Aorta (tissue), 5 donors: Measurements from ENCODE around the gene DAGLA. TPM values are rescaled to one million over a fixed set of nuclear protein-coding genes. Genes with fewer than 3 reads are reported as not detected.

Experiments
- ATAC-seq: fragments of 200-7000 bp; cut with Tn5 transposase; one replicate; pipeline ENCODE4 v1.9.1; 2022; ENCODE audit warnings: moderate library complexity; ENCODE audit not compliant: low FRiP score
- DNase-seq, 2 donors: peaks; one replicate each; pipeline ENCODE4 v3.0.0-alpha.2; 2020
- H3K27ac ChIP-seq, 2 donors: one replicate each; pipeline ENCODE4 v1.5.1; 2013; ENCODE audit warnings: low read length in 2 of 2, mild to moderate bottlenecking in 2 of 2, moderate library complexity in 2 of 2, control low read depth in 1 of 2, inconsistent platforms in 1 of 2, low read depth in 1 of 2
- H3K27me3 ChIP-seq, 2 donors: one replicate each; pipeline ENCODE4 v1.6.1; 2013; ENCODE audit warnings: control low read depth in 1 of 2, low read length in 1 of 2, mild to moderate bottlenecking in 1 of 2, moderate library complexity in 1 of 2; ENCODE audit not compliant: insufficient read depth in 2 of 2, control insufficient read depth in 1 of 2
- H3K36me3 ChIP-seq, 2 donors: one replicate each; pipeline ENCODE4 v1.6.1; 2013; ENCODE audit warnings: control low read depth in 1 of 2, low read length in 1 of 2, mild to moderate bottlenecking in 1 of 2; ENCODE audit not compliant: insufficient read depth in 2 of 2, control insufficient read depth in 1 of 2
- H3K4me1 ChIP-seq, 2 donors: one replicate each; pipeline ENCODE4 v1.6.1; 2013; ENCODE audit warnings: low read length in 2 of 2, control low read depth in 1 of 2, mild to moderate bottlenecking in 1 of 2, moderate library complexity in 1 of 2; ENCODE audit not compliant: insufficient read depth in 2 of 2, control insufficient read depth in 1 of 2
- H3K4me3 ChIP-seq, 2 donors: one replicate each; pipeline ENCODE4 v1.5.1; 2013; ENCODE audit warnings: low read length in 2 of 2, control low read depth in 1 of 2, mild to moderate bottlenecking in 1 of 2
- H3K9me3 ChIP-seq: one replicate; pipeline ENCODE4 v1.6.1; 2013; ENCODE audit warnings: mild to moderate bottlenecking, low read length; ENCODE audit not compliant: control insufficient read depth
- WGBS, 2 donors: extraction: QIAGEN DNeasy Blood & Tissue Kit; methylation state at CpG; one replicate each; pipeline ENCODE4 v1.1.7; 2013; 5-methylcytosine and 5-hydroxymethylcytosine counted together
- intact Hi-C, 2 donors: fragments of 100-400 bp; cut with DNase I; formaldehyde crosslinking; loops; one replicate each; pipeline versions ENCODE4 v1.14.2 to v1.15.0; 2022
- polyA plus RNA-seq, 2 donors: library from polyadenylated mRNA; stranded (reverse); fragments of 200-250 nt; gene quantifications; one replicate each; pipeline ENCODE4 v1.2.3, GENCODE V29; 2013
- total RNA-seq, 2 donors: library from RNA; stranded (reverse); fragmentation: NEBNext Ultra II Directional; extraction: Animal tissue kit (Norgen Biotek cat#: 25700); gene quantifications; one replicate each; pipeline ENCODE4 v1.2.1, GENCODE V29; 2021
- donor health status: healthy with polysubstance abuse.
- donor health status: Bipolar disorder and iron deficiency.
- donor health status: DM: no; HTN: no; CAD: no.
- donor health status: DM: no; HTN: no; CAD: no.
- donor health status: DM: yes; HTN: yes; CAD: no.

DAGLA gene
- total and polyA plus RNA-seq, 4 donors, result 0.51 to 3.5 (median 1.0) TPM

- H3K36me3 ChIP-seq, result no peaks in the 10 kb centered on the region
- ATAC-seq (no peak), DNase-seq (no peak)
- H3K4me1 ChIP-seq, result no peaks in the 10 kb centered on the region
- no peaks in the 10 kb centered on the region for H3K9me3 ChIP-seq
- intact Hi-C loops, result no loop called here
- H3K27ac ChIP-seq, result no peak overlapping the region
- H3K4me3 ChIP-seq, result no peak overlapping the region
- no peaks in the 10 kb centered on the region for H3K27me3 ChIP-seq
- WGBS, 2 donors, result 78 to 81% methylated on average over 12 of the region's 12 CpGs
Observed at GRCh38 chr11:61691380-61692156, 11.4 kb downstream of the DAGLA start.

- H3K9me3 ChIP-seq, result no peaks in the 10 kb centered on the region
- H3K4me1 ChIP-seq, result no peaks in the 10 kb centered on the region
- no peak overlapping the region for H3K27ac ChIP-seq
- H3K4me3 ChIP-seq, result no peak overlapping the region
- H3K27me3 ChIP-seq, result no peaks in the 10 kb centered on the region
- DNase-seq (no peak), ATAC-seq (no peak)
- intact Hi-C loops, result no loop called here
- no peaks in the 10 kb centered on the region for H3K36me3 ChIP-seq
- 85 to 89% methylated on average over 11 of the region's 11 CpGs for WGBS, 2 donors
Observed at GRCh38 chr11:61693922-61694601, 13.9 kb downstream of the DAGLA start.

- whole genome bisulfite sequencing, 2 donors, result 92% methylated on average over 7 of the region's 7 CpGs
- no peaks in the 10 kb centered on the region for H3K36me3 ChIP-seq
- no peaks in the 10 kb centered on the region for H3K4me1 ChIP-seq
- H3K27me3 ChIP-seq, result no peaks in the 10 kb centered on the region
- DNase-seq (no peak), ATAC-seq (no peak)
- H3K4me3 ChIP-seq, result no peak overlapping the region
- no peak overlapping the region for H3K27ac ChIP-seq
- intact Hi-C loops, result no loop called here
- no peaks in the 10 kb centered on the region for H3K9me3 ChIP-seq
Observed at GRCh38 chr11:61694602-61694939, 14.4 kb downstream of the DAGLA start.

- Histone ChIP-seq H3K27me3 (no peaks in the 10 kb centered on the region), H3K27ac (no peak overlapping the region), H3K36me3 (no peaks in the 10 kb centered on the region), H3K9me3 (no peaks in the 10 kb centered on the region), H3K4me1 (no peaks in the 10 kb centered on the region), H3K4me3 (no peak overlapping the region)
- ATAC-seq, result peak; percentile 51
- no peak for DNase-seq
- intact Hi-C loops, result no loop called here
- 68 to 78% methylated on average over 14 to 15 of the region's 15 CpGs for WGBS, 2 donors
Observed at GRCh38 chr11:61694946-61695706, 14.9 kb downstream of the DAGLA start.

- 16% methylated on average over 16 to 17 of the region's 17 CpGs for WGBS, 2 donors
- Histone ChIP-seq H3K4me3 (no peak overlapping the region), H3K27me3 (no peaks in the 10 kb centered on the region), H3K27ac (peak overlapping the region in 1 of 2 donors; percentile 11), H3K36me3 (no peaks in the 10 kb centered on the region), H3K4me1 (no peaks in the 10 kb centered on the region), H3K9me3 (no peaks in the 10 kb centered on the region)
- intact Hi-C loops, result no loop called here
- ATAC-seq, result peak; percentile 58
- peak; percentile 89 to 92 for DNase-seq
Observed at GRCh38 chr11:61695917-61696316, 15.7 kb downstream of the DAGLA start.

GRCh38 chr11:61696602-61697001, 16.4 kb downstream of the DAGLA start:
- no peak for DNase-seq
- Histone ChIP-seq H3K27me3 (no peaks in the 10 kb centered on the region), H3K36me3 (no peaks in the 10 kb centered on the region), H3K27ac (no peak overlapping the region), H3K9me3 (no peaks in the 10 kb centered on the region), H3K4me1 (no peaks in the 10 kb centered on the region), H3K4me3 (no peak overlapping the region)
- ATAC-seq, result no peak
- 76 to 94% methylated on average over 7 to 8 of the region's 8 CpGs for WGBS, 2 donors
- intact Hi-C loops, result no loop called here

DNA sequence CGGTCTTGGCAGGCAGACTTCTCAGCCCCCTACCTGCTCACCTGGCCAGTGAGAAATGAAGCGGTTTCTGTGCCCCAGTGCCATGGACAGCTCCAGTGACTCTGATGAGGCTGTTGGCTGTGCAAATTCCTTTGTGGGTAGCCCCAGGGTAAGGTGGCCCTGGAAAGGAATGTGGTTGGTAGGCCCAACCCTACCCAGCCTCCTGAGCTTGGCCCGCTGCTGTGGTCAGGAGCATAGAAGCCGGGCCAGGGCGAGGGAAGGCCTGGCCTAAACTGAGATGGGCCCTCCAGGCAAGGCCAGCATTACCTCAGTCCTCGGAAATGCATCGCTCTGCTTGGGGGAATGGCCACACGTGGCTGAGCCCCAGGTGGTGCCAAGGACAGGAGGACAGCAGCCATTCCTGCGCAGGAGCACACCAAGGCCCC, 16.9 kb downstream of the DAGLA start:
- no peaks in the 10 kb centered on the region for H3K9me3 ChIP-seq
- no peaks in the 10 kb centered on the region for H3K27me3 ChIP-seq
- H3K27ac ChIP-seq, result no peak overlapping the region
- DNase-seq, result no peak
- no peak overlapping the region for H3K4me3 ChIP-seq
- 83 to 91% methylated on average over 9 of the region's 9 CpGs for WGBS, 2 donors
- no peaks in the 10 kb centered on the region for H3K36me3 ChIP-seq
- intact Hi-C loops, result no loop called here
- ATAC-seq, result no peak
- H3K4me1 ChIP-seq, result no peaks in the 10 kb centered on the region

DNA sequence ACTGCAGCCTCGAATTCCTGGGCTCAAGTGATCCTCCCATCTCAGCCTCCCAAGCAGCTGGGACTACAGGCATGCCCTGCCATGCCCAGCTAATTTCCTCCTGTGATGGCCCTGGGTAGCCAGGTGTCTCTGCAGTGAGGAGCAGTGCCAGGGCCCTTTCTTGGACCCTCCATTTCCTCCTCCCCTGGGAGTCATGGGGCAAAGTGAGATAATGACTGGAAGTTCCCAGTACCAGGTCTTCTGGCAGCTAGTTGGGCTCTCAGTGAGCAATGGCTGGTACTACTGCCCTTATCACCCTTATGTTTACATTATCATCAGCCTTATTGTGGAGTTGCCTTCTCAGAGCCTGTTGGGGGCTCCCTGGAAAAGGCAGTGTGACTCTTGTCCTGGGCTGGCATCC, 17.6 kb downstream of the DAGLA start:
- DNase-seq (no peak), ATAC-seq (no peak)
- Histone ChIP-seq H3K27me3 (no peaks in the 10 kb centered on the region), H3K4me1 (no peaks in the 10 kb centered on the region), H3K27ac (no peak overlapping the region), H3K4me3 (no peak overlapping the region), H3K36me3 (no peaks in the 10 kb centered on the region), H3K9me3 (no peaks in the 10 kb centered on the region)
- 92 to 96% methylated on average over 1 of the region's 1 CpG for WGBS, 2 donors
- intact Hi-C loops, result no loop called here
